ENCODE measurements around the gene KIAA1755.

DNA sequence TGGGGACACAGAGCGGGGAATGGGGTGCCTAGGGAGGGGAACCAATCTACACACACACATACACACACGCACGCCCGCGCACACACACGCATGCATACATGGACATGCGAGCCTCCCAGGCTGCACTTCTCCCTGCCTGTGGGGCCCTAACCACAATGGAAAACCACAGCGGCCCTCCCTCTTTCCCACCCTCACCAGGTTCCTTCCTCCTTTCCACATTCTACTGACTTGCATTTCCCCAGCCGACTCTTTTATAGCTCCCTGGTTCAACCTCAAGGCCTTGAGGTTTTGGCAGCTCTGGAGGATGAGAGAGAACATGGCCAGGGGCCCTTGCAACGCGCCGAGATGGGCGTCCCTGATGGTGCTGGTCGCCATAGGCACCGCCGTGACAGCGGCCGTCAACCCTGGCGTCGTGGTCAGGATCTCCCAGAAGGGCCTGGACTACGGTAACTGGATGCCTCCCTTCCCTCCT is 43.4 kb upstream of the KIAA1755 start, which contains the start of gene BPI:
- TF ChIP-seq, protein P1, sequence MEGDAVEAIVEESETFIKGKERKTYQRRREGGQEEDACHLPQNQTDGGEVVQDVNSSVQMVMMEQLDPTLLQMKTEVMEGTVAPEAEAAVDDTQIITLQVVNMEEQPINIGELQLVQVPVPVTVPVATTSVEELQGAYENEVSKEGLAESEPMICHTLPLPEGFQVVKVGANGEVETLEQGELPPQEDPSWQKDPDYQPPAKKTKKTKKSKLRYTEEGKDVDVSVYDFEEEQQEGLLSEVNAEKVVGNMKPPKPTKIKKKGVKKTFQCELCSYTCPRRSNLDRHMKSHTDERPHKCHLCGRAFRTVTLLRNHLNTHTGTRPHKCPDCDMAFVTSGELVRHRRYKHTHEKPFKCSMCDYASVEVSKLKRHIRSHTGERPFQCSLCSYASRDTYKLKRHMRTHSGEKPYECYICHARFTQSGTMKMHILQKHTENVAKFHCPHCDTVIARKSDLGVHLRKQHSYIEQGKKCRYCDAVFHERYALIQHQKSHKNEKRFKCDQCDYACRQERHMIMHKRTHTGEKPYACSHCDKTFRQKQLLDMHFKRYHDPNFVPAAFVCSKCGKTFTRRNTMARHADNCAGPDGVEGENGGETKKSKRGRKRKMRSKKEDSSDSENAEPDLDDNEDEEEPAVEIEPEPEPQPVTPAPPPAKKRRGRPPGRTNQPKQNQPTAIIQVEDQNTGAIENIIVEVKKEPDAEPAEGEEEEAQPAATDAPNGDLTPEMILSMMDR (IDR thresholded peaks at IDR 0.05) = no peak
- TF ChIP-seq POLR2A (IDR thresholded peaks at IDR 0.05) = no peak

All from body of pancreas (tissue), 4 donors.